Heart left ventricle (tissue), 16 donors: ENCODE data around the gene CDH2. TPM values are rescaled to one million over a fixed set of nuclear protein-coding genes. Genes with fewer than 3 reads are reported as not detected.

Experiments
- ATAC-seq, 4 donors: fragments of 200-7000 bp; cut with Tn5 transposase; one replicate each; pipeline ENCODE4 v1.9.1; 2020 to 2022; ENCODE audit warnings: moderate library complexity in 4 of 4, mild to moderate bottlenecking in 3 of 4, moderate number of reproducible peaks in 1 of 4
- DNase-seq, 5 donors: peaks; one replicate each; pipeline ENCODE4 v3.0.0-alpha.2; 2020
- H3K27ac ChIP-seq, 12 donors: fragments of 200-600 bp; sonication (generic) in 4 of 12; one replicate each; pipeline versions ENCODE4 v1.5.0 to v1.8.0; 2016 to 2022; ENCODE audit warnings: mild to moderate bottlenecking in 2 of 12
- H3K27me3 ChIP-seq, 9 donors: fragments of 200-600 bp; sonication (generic) in 2 of 9; one replicate each; pipeline versions ENCODE4 v1.5.1 to v1.8.0; 2016 to 2022; ENCODE audit warnings: mild to moderate bottlenecking in 3 of 9
- H3K36me3 ChIP-seq, 9 donors: fragments of 200-600 bp; sonication (generic) in 2 of 9; one replicate each; pipeline versions ENCODE4 v1.5.0 to v1.8.0; 2018 to 2022; ENCODE audit warnings: mild to moderate bottlenecking in 2 of 9
- H3K4me1 ChIP-seq, 12 donors: fragments of 200-600 bp; sonication (generic) in 4 of 12; one replicate each; pipeline versions ENCODE4 v1.5.0 to v1.8.0; 2016 to 2022; ENCODE audit warnings: mild to moderate bottlenecking in 3 of 12
- H3K4me3 ChIP-seq, 12 donors: fragments of 200-600 bp; sonication (generic) in 4 of 12; one replicate each; pipeline versions ENCODE4 v1.5.0 to v1.8.0; 2017 to 2022; ENCODE audit warnings: mild to moderate bottlenecking in 9 of 12, moderate library complexity in 4 of 12
- H3K9me3 ChIP-seq, 12 donors: fragments of 200-600 bp; sonication (generic) in 4 of 12; one replicate each; pipeline versions ENCODE4 v1.5.0 to v1.8.0; 2016 to 2022; ENCODE audit warnings: mild to moderate bottlenecking in 1 of 12
- CTCF ChIP-seq, 12 donors: fragments of 200-600 bp; sonication (generic) in 4 of 12; IDR thresholded peaks; one replicate each; pipeline versions ENCODE4 v1.5.0 to v1.8.0; 2018 to 2022; ENCODE audit warnings: antibody characterized with exemption in 12 of 12, mild to moderate bottlenecking in 5 of 12
- POLR2A ChIP-seq, 2 donors: fragments of 450-650 bp; IDR thresholded peaks; one replicate each; pipeline ENCODE4 v1.6.1; 2017; ENCODE audit warnings: antibody characterized with exemption in 2 of 2, mild to moderate bottlenecking in 2 of 2, moderate library complexity in 2 of 2
- WGBS, 4 donors: extraction: QIAGEN DNeasy Blood & Tissue Kit in 2 of 4; methylation state at CpG; one replicate each; pipeline versions ENCODE4 v1.1.5 to v1.1.7; 2013 to 2018; 5-methylcytosine and 5-hydroxymethylcytosine counted together
- intact Hi-C, 10 donors: fragments of 100-400 bp; cut with DNase I; formaldehyde crosslinking; loops; one replicate each; pipeline versions ENCODE4 v1.11.1 to v1.14.2; 2022
- polyA plus RNA-seq, 2 donors: library from polyadenylated mRNA; stranded (reverse); fragments of 200-250 nt; gene quantifications; one replicate each; pipeline ENCODE4 v1.2.3, GENCODE V29; 2013
- total RNA-seq, 9 donors: library from RNA; depleted of rRNA in 2 of 9; stranded (reverse); fragments of >200 nt in 2 of 9; fragmentation: NEBNext Ultra II Directional in 3 of 9; extraction: Animal tissue kit (Norgen Biotek cat#: 25700) in 3 of 9; gene quantifications; one replicate each; pipeline versions ENCODE4 v1.1.0 to v1.2.4, GENCODE V29; 2016 to 2023
- donor health status: ischemic (EF 13 %, LVEDD 7.1; RV severe dilation, severe dysfunction).
- donor health status: healthy with polysubstance abuse.
- donor health status: DM: no; HTN: yes; CAD: no.
- donor health status: DM: no; HTN: no; CAD: no.
- donor health status: ischemic (EF 25% LVEDD 6.9; RV normal size, moderate dysfunction).
- donor health status: ischemic (EF 25% LVEDD 5.7; RV mildly dilated, moderate dysfunction).
- donor health status: healthy.
- donor health status: DM: yes; HTN: yes; CAD: no.
- donor health status: ischemic (EF 35%, LVEDD 5.7; RV mildly dilated, moderate dysfunction).
- donor health status: nonischemic (EF 11% LVEDD 7.7; RV severe dilation, severe dysfunction).
- donor health status: DM: yes; HTN: yes; CAD: no.
- donor health status: PGD.
- donor health status: ischemic (EF 29% LVEDD 5.4; RV normal size, mild dysfunction).
- donor health status: nonischemic (EF 23%, LVEDD 6.1; RV moderate dilation, normal function).

The CDH2 gene
- total and polyA plus RNA-seq, 11 donors: 62.5 to 594 (median 386) TPM

- Histone ChIP-seq H3K27me3 (no peaks in the 10 kb centered on the region), H3K4me3 (no peak overlapping the region), H3K9me3 (no peaks in the 10 kb centered on the region), H3K4me1 (peaks cover 0 to 59% (median 13%) of the 10 kb centered on the region in 12 donors), H3K36me3 (no peaks in the 10 kb centered on the region), H3K27ac (peak overlapping the region in 5 of 12 donors; percentile 18 to 55 (median 51))
- WGBS, 4 donors: 11 to 17% (median 14%) methylated on average over 2 of the region's 2 CpGs
- DNase-seq (no peak), ATAC-seq (no peak)
- intact Hi-C loops: no loop called here
- TF ChIP-seq CTCF (IDR thresholded peaks at IDR 0.05) (no peak), POLR2A (IDR thresholded peaks at IDR 0.05) (no peak)
Observed at GRCh38 chr18:28078849-28079248, 98.1 kb downstream of the CDH2 start.

- ATAC-seq (peak; percentile 41 to 81 (median 69)), DNase-seq (no peak)
- TF ChIP-seq POLR2A (IDR thresholded peaks at IDR 0.05) (no peak), CTCF (IDR thresholded peaks at IDR 0.05) (no peak)
- Histone ChIP-seq H3K36me3 (no peaks in the 10 kb centered on the region), H3K27me3 (no peaks in the 10 kb centered on the region), H3K9me3 (no peaks in the 10 kb centered on the region), H3K4me3 (no peak overlapping the region), H3K4me1 (peaks cover 0 to 65% (median 15%) of the 10 kb centered on the region in 12 donors), H3K27ac (peak overlapping the region in 5 of 12 donors; percentile 18 to 55 (median 51))
- intact Hi-C loops: no loop called here
- WGBS, 4 donors: 39 to 52% (median 42%) methylated on average over 4 of the region's 4 CpGs
Observed at GRCh38 chr18:28078298-28078697, 98.6 kb downstream of the CDH2 start.

GRCh38 chr18:28075501-28075900 lies 101.4 kb downstream of the CDH2 start:
- Histone ChIP-seq H3K4me3 (no peak overlapping the region), H3K9me3 (no peaks in the 10 kb centered on the region), H3K4me1 (peaks cover 0 to 75% (median 18%) of the 10 kb centered on the region in 12 donors), H3K27me3 (no peaks in the 10 kb centered on the region), H3K27ac (peak overlapping the region in 8 of 12 donors; percentile 13 to 67 (median 54)), H3K36me3 (no peaks in the 10 kb centered on the region)
- ATAC-seq: peak; percentile 48 to 60 (median 54)
- no peak for DNase-seq
- WGBS, 4 donors: 48 to 64% (median 52%) methylated on average over 3 of the region's 3 CpGs
- TF ChIP-seq POLR2A (IDR thresholded peaks at IDR 0.05) (no peak), CTCF (IDR thresholded peaks at IDR 0.05) (no peak)
- intact Hi-C loops: no loop called here

GRCh38 chr18:28074076-28074475 lies 102.9 kb downstream of the CDH2 start:
- H3K36me3 ChIP-seq: no peaks in the 10 kb centered on the region
- intact Hi-C loops: no loop called here
- H3K4me3 ChIP-seq: no peak overlapping the region
- 30 to 46% (median 37%) methylated on average over 1 of the region's 1 CpG for WGBS, 4 donors
- H3K27ac ChIP-seq: peak overlapping the region in 4 of 12 donors; percentile 13 to 67 (median 25)
- peaks cover 0 to 65% (median 16%) of the 10 kb centered on the region in 12 donors for H3K4me1 ChIP-seq
- no peak for ATAC-seq
- no peaks in the 10 kb centered on the region for H3K27me3 ChIP-seq
- no peak for DNase-seq
- TF ChIP-seq CTCF (IDR thresholded peaks at IDR 0.05) (no peak), POLR2A (IDR thresholded peaks at IDR 0.05) (no peak)
- no peaks in the 10 kb centered on the region for H3K9me3 ChIP-seq
